ENCODE results near the gene GPC3.

Gene GPC3

GRCh38 chrX:133956570-133957340 lies 28.6 kb downstream of the GPC3 start:
- Histone ChIP-seq H3K27me3 (replicated peaks; ENCODE audit: control insufficient read depth, insufficient read depth, low read length, poor library complexity, severe bottlenecking) (peaks cover 2% of the 10 kb centered on the region), H3K4me3 (ENCODE audit: insufficient read depth, low read depth, low read length, poor library complexity, severe bottlenecking) (no peak overlapping the region), H3K27ac (ENCODE audit: insufficient read depth, low read length, poor library complexity, severe bottlenecking) (no peak overlapping the region), H3K9me3 (ENCODE audit: control insufficient read depth, low read length) (no peaks in the 10 kb centered on the region), H3K36me3 (ENCODE audit: control insufficient read depth, insufficient read depth, low read length) (no peaks in the 10 kb centered on the region), H3K4me1 (ENCODE audit: control insufficient read depth, insufficient read depth, low read length, poor library complexity, severe bottlenecking) (no peaks in the 10 kb centered on the region)
- no peak for DNase-seq

- no peak overlapping the region for H3K4me3 ChIP-seq (ENCODE audit: insufficient read depth, low read depth, low read length, poor library complexity, severe bottlenecking)
- H3K27ac ChIP-seq (ENCODE audit: insufficient read depth, low read length, poor library complexity, severe bottlenecking): no peak overlapping the region
- DNase-seq: no peak
Observed at GRCh38 chrX:133953785-133954355, 31.5 kb downstream of the GPC3 start.

GRCh38 chrX:133953078-133953477 lies 32.3 kb downstream of the GPC3 start:
- no peak overlapping the region for H3K27ac ChIP-seq (ENCODE audit: insufficient read depth, low read length, poor library complexity, severe bottlenecking)
- H3K4me1 ChIP-seq (ENCODE audit: control insufficient read depth, insufficient read depth, low read length, poor library complexity, severe bottlenecking): no peaks in the 10 kb centered on the region
- H3K27me3 ChIP-seq (replicated peaks; ENCODE audit: control insufficient read depth, insufficient read depth, low read length, poor library complexity, severe bottlenecking): no peaks in the 10 kb centered on the region
- no peaks in the 10 kb centered on the region for H3K9me3 ChIP-seq (ENCODE audit: control insufficient read depth, low read length)
- H3K4me3 ChIP-seq (ENCODE audit: insufficient read depth, low read depth, low read length, poor library complexity, severe bottlenecking): no peak overlapping the region
- no peak for DNase-seq
- H3K36me3 ChIP-seq (ENCODE audit: control insufficient read depth, insufficient read depth, low read length): no peaks in the 10 kb centered on the region

More at GRCh38 chrX:133953785-133954355, 31.5 kb downstream of the GPC3 start:
- Histone ChIP-seq H3K9me3 (ENCODE audit: control insufficient read depth, low read length) (no peaks in the 10 kb centered on the region), H3K4me1 (ENCODE audit: control insufficient read depth, insufficient read depth, low read length, poor library complexity, severe bottlenecking) (no peaks in the 10 kb centered on the region), H3K27me3 (replicated peaks; ENCODE audit: control insufficient read depth, insufficient read depth, low read length, poor library complexity, severe bottlenecking) (no peaks in the 10 kb centered on the region), H3K36me3 (ENCODE audit: control insufficient read depth, insufficient read depth, low read length) (no peaks in the 10 kb centered on the region)

- H3K27ac ChIP-seq (ENCODE audit: insufficient read depth, low read length, poor library complexity, severe bottlenecking): no peak overlapping the region
- no peaks in the 10 kb centered on the region for H3K27me3 ChIP-seq (replicated peaks; ENCODE audit: control insufficient read depth, insufficient read depth, low read length, poor library complexity, severe bottlenecking)
- no peaks in the 10 kb centered on the region for H3K9me3 ChIP-seq (ENCODE audit: control insufficient read depth, low read length)
- no peaks in the 10 kb centered on the region for H3K36me3 ChIP-seq (ENCODE audit: control insufficient read depth, insufficient read depth, low read length)
- DNase-seq: no peak
- no peaks in the 10 kb centered on the region for H3K4me1 ChIP-seq (ENCODE audit: control insufficient read depth, insufficient read depth, low read length, poor library complexity, severe bottlenecking)
- H3K4me3 ChIP-seq (ENCODE audit: insufficient read depth, low read depth, low read length, poor library complexity, severe bottlenecking): no peak overlapping the region
Observed at GRCh38 chrX:133951098-133951497, 34.3 kb downstream of the GPC3 start.

- H3K9me3 ChIP-seq (ENCODE audit: control insufficient read depth, low read length): no peaks in the 10 kb centered on the region
- no peak overlapping the region for H3K27ac ChIP-seq (ENCODE audit: insufficient read depth, low read length, poor library complexity, severe bottlenecking)
- no peaks in the 10 kb centered on the region for H3K27me3 ChIP-seq (replicated peaks; ENCODE audit: control insufficient read depth, insufficient read depth, low read length, poor library complexity, severe bottlenecking)
- no peak for DNase-seq
- H3K4me3 ChIP-seq (ENCODE audit: insufficient read depth, low read depth, low read length, poor library complexity, severe bottlenecking): no peak overlapping the region
- H3K4me1 ChIP-seq (ENCODE audit: control insufficient read depth, insufficient read depth, low read length, poor library complexity, severe bottlenecking): no peaks in the 10 kb centered on the region
- H3K36me3 ChIP-seq (ENCODE audit: control insufficient read depth, insufficient read depth, low read length): no peaks in the 10 kb centered on the region
Observed at GRCh38 chrX:133950214-133950613, 35.2 kb downstream of the GPC3 start.

- H3K4me3 ChIP-seq (ENCODE audit: insufficient read depth, low read depth, low read length, poor library complexity, severe bottlenecking): no peak overlapping the region
- H3K9me3 ChIP-seq (ENCODE audit: control insufficient read depth, low read length): no peaks in the 10 kb centered on the region
- no peaks in the 10 kb centered on the region for H3K27me3 ChIP-seq (replicated peaks; ENCODE audit: control insufficient read depth, insufficient read depth, low read length, poor library complexity, severe bottlenecking)
- no peaks in the 10 kb centered on the region for H3K4me1 ChIP-seq (ENCODE audit: control insufficient read depth, insufficient read depth, low read length, poor library complexity, severe bottlenecking)
- no peaks in the 10 kb centered on the region for H3K36me3 ChIP-seq (ENCODE audit: control insufficient read depth, insufficient read depth, low read length)
- no peak for DNase-seq
- H3K27ac ChIP-seq (ENCODE audit: insufficient read depth, low read length, poor library complexity, severe bottlenecking): no peak overlapping the region
Observed at GRCh38 chrX:133948895-133949294, 36.5 kb downstream of the GPC3 start.

- no peak overlapping the region for H3K27ac ChIP-seq (ENCODE audit: insufficient read depth, low read length, poor library complexity, severe bottlenecking)
- H3K27me3 ChIP-seq (replicated peaks; ENCODE audit: control insufficient read depth, insufficient read depth, low read length, poor library complexity, severe bottlenecking): no peaks in the 10 kb centered on the region
Observed at GRCh38 chrX:133947996-133948395, 37.4 kb downstream of the GPC3 start.

GRCh38 chrX:133947022-133947421 lies 38.4 kb downstream of the GPC3 start:
- DNase-seq: no peak
- no peaks in the 10 kb centered on the region for H3K27me3 ChIP-seq (replicated peaks; ENCODE audit: control insufficient read depth, insufficient read depth, low read length, poor library complexity, severe bottlenecking)
- no peaks in the 10 kb centered on the region for H3K36me3 ChIP-seq (ENCODE audit: control insufficient read depth, insufficient read depth, low read length)
- no peak overlapping the region for H3K27ac ChIP-seq (ENCODE audit: insufficient read depth, low read length, poor library complexity, severe bottlenecking)
- H3K4me1 ChIP-seq (ENCODE audit: control insufficient read depth, insufficient read depth, low read length, poor library complexity, severe bottlenecking): no peaks in the 10 kb centered on the region
- H3K4me3 ChIP-seq (ENCODE audit: insufficient read depth, low read depth, low read length, poor library complexity, severe bottlenecking): no peak overlapping the region
- no peaks in the 10 kb centered on the region for H3K9me3 ChIP-seq (ENCODE audit: control insufficient read depth, low read length)

More at GRCh38 chrX:133947996-133948395, 37.4 kb downstream of the GPC3 start:
- H3K4me3 ChIP-seq (ENCODE audit: insufficient read depth, low read depth, low read length, poor library complexity, severe bottlenecking): no peak overlapping the region
- no peak for DNase-seq
- H3K36me3 ChIP-seq (ENCODE audit: control insufficient read depth, insufficient read depth, low read length): no peaks in the 10 kb centered on the region
- H3K4me1 ChIP-seq (ENCODE audit: control insufficient read depth, insufficient read depth, low read length, poor library complexity, severe bottlenecking): no peaks in the 10 kb centered on the region
- H3K9me3 ChIP-seq (ENCODE audit: control insufficient read depth, low read length): no peaks in the 10 kb centered on the region

GRCh38 chrX:133943507-133943906 lies 41.9 kb downstream of the GPC3 start:
- H3K27ac ChIP-seq (ENCODE audit: insufficient read depth, low read length, poor library complexity, severe bottlenecking): no peak overlapping the region
- no peak for DNase-seq
- no peak overlapping the region for H3K4me3 ChIP-seq (ENCODE audit: insufficient read depth, low read depth, low read length, poor library complexity, severe bottlenecking)
- no peaks in the 10 kb centered on the region for H3K36me3 ChIP-seq (ENCODE audit: control insufficient read depth, insufficient read depth, low read length)
- H3K27me3 ChIP-seq (replicated peaks; ENCODE audit: control insufficient read depth, insufficient read depth, low read length, poor library complexity, severe bottlenecking): no peaks in the 10 kb centered on the region
- H3K9me3 ChIP-seq (ENCODE audit: control insufficient read depth, low read length): no peaks in the 10 kb centered on the region
- no peaks in the 10 kb centered on the region for H3K4me1 ChIP-seq (ENCODE audit: control insufficient read depth, insufficient read depth, low read length, poor library complexity, severe bottlenecking)

- Histone ChIP-seq H3K4me1 (ENCODE audit: control insufficient read depth, insufficient read depth, low read length, poor library complexity, severe bottlenecking) (no peaks in the 10 kb centered on the region), H3K36me3 (ENCODE audit: control insufficient read depth, insufficient read depth, low read length) (no peaks in the 10 kb centered on the region), H3K9me3 (ENCODE audit: control insufficient read depth, low read length) (no peaks in the 10 kb centered on the region), H3K4me3 (ENCODE audit: insufficient read depth, low read depth, low read length, poor library complexity, severe bottlenecking) (no peak overlapping the region), H3K27ac (ENCODE audit: insufficient read depth, low read length, poor library complexity, severe bottlenecking) (no peak overlapping the region), H3K27me3 (replicated peaks; ENCODE audit: control insufficient read depth, insufficient read depth, low read length, poor library complexity, severe bottlenecking) (no peaks in the 10 kb centered on the region)
- no peak for DNase-seq
Observed at GRCh38 chrX:133939655-133940302, 45.6 kb downstream of the GPC3 start.

Data from effector memory CD4-positive, alpha-beta T cell (primary cell).